ENCODE results near the gene ERI2.
"Not testable (repeated sequence)": the region's sequence is repeated elsewhere in the genome, so short reads cannot be mapped to it uniquely, and the experiment has no call there.

ERI2 gene

DNA sequence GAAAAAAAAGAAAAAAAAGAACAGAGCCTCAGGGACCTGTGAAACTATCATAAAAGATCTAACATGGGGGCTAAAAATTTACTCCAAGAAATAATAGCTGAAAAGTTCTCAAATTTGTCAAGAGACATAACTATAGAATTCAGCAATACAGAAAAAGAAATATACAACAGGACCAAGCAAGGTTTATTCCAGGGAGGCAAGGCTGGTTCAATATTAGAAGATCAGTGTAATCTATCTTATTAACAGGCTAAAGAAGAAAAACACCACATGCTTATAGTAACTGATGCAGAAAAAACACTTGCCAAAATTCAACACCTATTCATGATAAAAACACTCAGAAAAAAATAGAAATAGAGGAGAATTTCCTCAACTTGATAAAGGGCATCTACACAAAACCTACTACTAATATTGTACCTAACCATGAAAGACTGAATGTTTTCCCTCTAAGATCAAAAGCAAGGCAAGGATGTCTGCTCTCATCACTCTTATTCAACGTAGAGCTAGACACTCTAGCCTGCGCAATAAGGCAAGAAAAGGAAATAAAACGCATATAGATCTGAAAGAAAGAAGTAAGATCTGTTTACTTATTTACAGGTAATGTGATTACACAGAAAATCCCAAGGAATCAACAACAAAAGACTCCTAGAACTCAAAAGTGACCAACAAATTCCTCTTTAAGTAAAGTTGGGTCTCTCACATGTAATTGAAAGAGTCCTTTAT is 43.7 kb downstream of the ERI2 start:
- DNase-seq: no peak

DNA sequence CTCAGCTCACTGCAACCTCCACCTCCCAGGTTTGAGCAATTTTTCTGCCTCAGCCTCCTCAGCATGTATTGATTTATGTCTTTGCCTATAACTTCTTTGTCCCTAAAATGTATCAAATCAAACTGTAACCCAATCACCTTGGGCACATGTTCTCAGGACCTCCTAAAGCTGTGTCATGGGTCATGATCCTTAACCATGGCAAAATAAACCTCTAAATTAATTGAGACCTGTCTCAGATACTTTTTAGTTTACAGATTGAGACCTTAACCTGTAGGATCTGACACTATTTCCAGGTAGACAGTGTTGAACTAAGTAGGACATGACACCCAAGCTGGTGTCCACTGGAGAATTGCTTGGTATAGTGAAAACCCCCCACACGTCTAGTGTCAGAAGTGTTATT is 45.1 kb downstream of the ERI2 start:
- no peak for DNase-seq

DNA sequence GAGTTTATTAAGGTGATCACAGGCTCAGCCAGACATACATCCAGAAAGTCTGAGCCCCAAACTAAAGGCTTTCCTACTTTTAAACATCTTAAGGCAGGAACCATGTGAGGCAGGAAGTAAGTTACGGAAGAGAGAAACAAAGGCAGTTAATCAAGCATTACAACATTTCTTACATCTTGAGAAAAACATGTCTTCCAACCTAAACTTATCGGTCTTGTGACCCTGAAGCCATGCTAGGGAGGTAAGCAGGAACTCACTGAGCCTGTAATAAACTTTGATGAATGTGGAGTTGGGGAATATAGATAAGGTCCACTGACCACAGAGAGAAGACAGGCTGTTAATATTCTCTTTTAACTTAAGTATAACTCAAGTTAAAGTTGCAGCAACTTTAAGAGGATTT is 45.9 kb downstream of the ERI2 start:
- DNase-seq: no peak

DNA sequence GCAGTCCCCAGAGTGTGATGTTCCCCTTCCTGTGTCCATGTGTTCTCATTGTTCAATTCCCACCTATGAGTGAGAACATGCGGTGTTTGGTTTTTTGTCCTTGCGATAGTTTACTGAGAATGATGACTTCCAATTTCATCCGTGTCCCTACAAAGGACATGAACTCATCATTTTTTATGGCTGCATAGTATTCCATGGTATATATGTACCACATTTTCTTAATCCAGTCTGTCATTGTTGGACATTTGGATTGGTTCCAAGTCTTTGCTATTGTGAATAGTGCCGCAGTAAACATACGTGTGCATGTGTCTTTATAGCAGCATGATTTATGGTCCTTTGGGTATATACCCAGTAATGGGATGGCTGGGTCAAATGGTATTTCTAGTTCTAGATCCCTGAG is 50.5 kb downstream of the ERI2 start:
- not testable (repeated sequence) for DNase-seq

DNA sequence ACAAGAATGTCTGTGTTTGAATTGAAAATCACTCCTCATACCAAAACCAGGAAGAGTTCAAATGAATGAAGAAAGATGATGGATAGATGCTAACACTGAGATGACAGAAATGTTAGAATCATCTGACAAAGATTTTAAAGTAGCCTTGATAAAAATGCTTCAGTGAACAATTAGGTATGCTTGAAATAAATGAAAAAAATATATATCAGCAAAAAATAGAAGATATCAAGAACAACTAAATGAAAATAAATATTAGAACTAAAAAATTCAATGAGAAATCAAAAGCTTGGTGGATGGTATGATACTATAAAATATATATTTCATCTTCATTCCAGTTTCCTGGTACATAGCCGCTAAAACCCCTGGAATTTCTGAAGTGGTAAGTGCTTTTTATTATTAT is 51.0 kb downstream of the ERI2 start:
- DNase-seq: no peak

DNA sequence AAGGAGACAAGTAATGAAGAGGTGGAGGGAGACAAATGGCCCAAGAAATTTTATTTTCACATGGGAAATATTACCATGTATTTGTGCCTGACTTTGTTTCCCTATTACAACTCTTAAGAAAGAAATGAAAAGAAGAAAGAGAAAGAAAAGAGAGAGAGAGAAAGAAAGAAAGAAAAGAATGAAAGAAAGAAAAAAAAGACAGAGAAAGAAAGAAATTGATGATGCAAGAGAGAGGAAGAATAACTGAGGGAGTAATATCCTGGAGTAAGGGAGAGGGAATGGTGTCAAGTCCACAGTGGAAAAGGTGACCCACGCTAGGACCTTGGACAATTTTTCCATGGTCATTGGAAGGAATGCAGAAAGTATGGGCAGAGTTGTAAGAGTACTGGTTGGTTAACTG is 52.5 kb downstream of the ERI2 start:
- no peak for DNase-seq

DNA sequence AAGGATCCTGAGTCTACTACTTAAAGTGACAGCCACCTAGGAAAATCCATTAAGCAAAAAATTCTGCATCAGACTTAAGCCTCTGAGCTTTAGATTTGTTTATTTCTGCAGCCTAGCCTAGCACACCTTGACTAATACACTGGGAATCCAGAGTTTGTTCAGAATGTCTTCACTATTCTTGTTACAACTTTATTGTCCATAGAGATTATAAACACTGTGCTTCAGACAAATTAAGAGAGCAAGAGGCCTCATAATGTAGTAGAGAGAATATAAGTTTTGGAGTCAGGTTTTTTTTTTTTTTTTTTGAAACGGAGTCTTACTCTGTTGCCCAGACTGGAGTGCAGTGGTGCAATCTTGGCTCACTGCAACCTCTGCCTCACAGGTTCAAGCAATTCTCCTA is 55.7 kb downstream of the ERI2 start:
- DNase-seq: no peak

DNA sequence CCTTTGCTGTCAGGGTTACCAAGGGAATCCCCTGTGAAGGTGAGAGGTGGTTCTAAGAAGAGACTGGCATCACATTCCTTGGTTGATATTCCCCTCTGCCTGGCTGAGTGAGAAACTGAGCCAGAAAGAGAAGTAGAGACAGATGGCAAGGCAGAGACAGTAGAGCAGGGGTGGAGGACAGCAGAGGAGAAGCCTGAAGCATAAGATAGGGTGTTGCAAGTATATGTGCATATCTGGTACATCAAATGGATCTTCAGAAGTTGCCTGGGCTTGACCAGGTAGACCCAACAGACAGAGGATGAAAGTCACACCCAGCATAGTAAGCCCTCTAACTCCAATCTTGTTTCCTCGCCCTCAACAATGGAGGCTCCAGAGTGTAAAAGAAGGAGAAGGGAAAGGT is 56.8 kb downstream of the ERI2 start:
- DNase-seq: no peak

DNA sequence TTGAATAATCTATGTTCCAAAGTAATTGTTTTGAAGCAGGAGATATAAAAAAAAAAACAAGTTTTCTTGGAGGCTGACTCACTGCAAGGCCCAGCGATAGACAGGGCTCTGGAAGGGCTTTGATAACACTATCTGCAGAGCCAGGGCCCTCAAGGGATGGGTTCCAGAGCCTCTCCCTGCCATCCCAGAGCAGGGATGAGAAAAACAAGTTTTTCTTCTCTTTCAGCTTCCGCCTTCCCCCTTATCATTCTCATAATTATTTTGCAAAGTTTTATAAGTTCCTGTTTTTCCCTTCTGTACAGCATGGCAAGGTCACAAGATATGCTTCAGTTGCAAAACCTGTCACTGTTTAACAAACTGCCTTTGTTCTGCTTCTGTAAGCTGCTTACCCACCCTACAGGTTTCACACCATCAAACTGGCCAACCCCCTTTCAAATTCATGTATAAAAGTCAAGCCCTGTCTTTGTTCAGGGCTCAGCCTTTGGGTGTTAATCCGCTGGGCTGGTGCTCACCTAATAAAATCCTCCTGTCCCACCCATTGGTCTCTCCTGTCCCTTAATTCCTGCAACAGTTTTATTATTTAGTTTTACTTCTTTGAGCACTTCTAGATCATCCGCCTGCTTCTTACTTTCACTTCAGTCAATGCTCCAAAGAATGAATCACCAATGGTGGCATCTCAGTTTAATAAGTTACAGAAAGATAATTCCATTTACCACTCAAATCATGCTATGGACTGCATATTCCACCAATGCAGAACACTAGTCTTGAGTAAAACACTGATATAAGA is 59.0 kb downstream of the ERI2 start:
- DNase-seq: no peak

DNA sequence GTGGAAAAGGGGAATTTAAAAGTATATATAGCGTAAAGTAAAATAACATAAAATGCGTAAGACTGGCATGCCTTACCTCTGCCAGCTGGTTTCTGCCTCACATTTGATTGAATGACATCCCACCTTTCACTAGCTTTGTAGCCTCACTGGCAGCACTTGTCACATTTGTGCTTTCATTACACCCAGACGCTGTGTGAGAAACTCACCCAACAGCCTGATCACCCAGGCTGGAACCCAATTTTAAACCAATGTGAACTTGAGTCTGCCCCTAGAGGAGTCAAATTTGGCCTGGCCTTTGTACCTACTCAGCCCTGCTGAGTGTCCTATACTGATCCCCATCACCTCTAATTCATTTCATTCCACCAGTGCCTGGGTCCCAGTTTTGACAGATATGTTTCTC is 59.8 kb downstream of the ERI2 start:
- no peak for DNase-seq

Data from NCI-H146 (cell line).